GM21526 (cell line): ENCODE measurements around the gene STAMBPL1.

Source experiments
- ATAC-seq: cut with Tn5 transposase; IDR thresholded peaks from one replicate; pipeline ENCODE4 v1.9.1; 2021; ENCODE audit warnings: moderate library complexity; ENCODE audit not compliant: unreplicated experiment, low FRiP score

Gene STAMBPL1

DNA sequence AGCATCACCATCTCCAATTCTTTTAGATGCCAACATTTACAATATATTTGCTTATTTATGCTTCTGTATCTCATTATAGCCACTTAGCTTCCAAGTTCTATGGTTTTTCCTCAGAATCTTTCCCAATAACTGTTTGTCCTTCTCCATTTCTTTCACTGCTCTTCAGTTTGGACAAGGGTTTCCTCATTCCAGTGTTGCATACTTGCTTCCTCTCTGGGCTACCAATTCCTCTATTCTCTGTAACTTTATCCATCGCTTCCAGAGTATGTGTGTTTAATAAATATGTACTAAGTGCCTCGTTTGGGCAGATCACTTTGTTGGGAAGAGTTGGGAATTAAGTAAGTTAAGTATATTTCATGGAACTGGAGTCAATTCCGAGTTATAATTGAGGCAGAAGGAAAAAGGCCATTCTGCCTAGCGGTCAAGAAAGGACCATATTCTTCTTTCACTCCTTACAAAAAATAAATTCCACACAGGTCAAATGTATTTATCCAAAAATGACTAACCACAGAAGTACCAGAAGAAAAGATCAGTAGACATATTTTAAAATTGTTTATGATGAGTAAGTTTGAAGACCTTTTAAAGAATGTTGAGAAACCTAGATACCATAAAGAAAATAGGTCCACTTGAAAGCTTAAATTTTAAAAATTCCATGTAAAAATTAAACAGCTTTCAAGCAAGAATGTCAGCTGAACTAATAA is 10.8 kb downstream of the STAMBPL1 start:
- ATAC-seq, result no peak

DNA sequence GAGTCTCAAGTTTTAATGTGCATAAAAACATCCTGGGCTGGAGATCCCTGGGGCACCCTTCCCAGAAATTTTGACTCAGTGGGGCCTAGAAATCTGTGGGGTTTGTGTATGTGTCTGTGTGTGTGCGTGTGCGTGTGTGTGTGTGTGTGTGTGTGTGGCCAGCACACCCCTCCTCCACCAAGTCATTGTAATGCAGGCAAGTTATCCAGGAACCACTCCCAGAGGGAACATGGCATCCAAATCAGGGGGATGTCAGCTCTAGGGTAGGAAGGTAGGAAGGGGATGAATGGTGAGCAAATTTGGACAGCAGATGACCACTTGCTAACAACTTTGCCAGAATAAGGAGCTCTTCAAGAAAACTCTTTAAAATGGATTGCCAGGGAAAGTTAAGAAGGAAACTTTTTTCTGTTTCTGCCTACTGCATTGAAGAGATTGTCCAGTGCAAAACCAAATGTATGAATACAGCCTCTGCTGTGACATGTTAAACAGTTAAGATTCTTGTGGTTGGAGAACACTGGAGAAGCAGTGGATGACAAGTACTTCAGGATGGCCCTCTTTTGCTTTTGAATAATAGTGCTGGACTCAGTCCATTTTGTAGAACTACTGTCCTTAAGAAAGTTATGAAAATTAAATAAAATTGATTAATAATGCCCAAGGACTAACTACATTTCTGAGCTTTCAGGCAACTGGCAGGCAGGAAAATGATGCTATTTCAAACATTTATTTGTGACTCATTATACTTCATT is 12.3 kb downstream of the STAMBPL1 start:
- ATAC-seq, result no peak

DNA sequence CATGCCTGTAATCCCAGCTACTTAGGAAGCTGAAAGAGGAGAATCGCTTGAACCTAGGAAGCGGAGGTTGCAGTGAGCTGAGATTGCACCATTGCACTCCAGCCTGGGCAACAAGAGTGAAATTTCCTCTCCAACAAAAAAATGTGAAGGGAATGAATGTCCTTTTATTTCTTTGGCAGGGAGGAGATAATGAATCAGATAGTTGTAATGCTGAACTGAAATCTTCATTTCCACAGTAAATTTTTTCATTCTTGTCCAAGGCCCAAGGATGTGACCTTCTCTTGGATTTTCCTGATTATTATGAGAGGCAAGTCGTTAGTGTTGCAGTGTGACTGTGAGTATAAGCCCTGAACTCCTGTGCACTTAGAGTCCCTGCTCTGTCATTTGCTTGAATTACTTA is 13.6 kb downstream of the STAMBPL1 start:
- no peak for ATAC-seq

DNA sequence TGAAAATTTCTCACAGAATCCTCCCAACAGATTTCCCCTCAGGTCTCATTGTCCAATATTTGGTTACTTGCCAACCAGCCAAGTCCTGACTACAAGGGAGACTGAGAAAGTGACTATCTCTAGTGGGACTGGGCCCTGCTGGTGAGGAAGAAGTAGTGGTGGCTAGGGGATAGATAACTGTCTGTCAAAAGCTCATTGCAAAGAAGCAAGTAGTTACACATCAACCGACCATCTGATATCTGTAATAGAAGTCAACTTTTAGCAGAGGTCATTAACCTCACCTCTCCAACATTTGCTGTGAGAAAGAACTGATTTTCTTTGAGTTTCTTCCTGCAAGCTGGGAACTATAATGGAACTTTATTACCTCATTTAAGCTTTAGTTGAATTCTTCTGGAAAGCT is 15.2 kb downstream of the STAMBPL1 start:
- ATAC-seq, result no peak

DNA sequence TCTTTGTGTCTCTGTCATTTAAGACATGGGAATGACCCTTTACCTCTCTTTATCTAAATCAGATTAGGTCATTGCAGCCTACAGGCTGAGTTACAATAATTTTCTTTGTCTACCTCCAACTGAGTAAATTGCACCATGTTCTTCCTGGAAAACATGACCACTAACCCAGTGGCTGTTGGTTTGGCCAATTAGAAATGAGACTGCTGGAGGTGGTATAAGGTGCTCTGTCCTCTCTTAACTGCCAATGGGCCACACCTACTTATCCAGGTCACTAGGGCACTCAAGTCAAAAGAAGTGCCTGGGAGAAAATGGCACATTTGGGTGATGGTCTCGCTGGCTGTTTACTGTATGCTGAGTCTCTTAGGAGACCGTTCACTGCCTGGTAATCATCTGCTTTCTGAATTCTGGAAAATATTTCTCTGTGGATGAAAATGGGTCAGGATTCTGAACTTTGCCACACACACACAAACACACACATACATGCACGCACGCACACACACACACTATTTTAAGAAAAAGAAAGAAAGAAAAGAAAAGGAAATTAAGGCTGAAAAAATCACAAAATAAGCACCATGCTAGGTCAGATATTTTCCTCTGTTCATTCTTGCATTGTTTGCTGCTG is 16.4 kb downstream of the STAMBPL1 start:
- no peak for ATAC-seq

DNA sequence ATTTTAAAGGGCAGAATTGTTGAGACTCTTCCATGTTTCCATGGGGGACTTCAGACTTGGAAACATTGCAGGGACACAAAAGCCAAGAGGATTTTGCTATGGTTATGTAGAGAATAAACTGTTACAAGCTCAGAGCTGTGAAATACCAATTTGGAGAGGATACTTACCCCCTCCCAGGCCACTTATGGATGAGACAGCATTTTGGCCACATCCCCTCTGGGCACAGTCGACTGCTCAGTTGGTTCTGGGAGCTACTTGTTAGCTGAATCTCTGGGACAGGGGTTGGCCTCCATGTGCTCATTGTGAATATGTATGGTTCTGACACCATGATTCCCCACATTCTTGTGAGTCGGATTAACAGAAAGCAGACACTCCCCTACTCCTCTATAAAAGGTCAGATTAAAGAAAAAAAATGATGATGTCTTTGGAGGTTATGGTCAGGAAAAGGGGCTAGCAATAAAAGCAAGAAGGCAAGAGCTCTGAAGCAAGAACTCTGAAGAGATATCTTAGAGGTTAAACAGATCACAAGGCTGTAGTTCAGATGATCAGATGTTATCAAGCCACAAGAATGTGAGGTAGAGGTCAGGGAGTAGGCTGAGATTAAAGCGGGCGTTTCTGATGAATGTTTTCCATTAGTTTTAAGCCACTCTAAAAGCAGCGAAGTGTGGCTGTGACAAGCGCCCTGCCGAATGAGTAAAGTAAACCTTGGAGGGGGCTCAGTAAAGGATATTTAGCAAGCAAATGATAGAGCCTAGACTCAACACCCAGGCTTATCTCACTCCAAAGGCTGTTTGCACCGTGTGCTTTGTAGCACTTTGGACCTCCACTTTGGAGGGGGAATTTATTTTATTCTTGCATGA is 17.2 kb downstream of the STAMBPL1 start:
- ATAC-seq, result no peak

DNA sequence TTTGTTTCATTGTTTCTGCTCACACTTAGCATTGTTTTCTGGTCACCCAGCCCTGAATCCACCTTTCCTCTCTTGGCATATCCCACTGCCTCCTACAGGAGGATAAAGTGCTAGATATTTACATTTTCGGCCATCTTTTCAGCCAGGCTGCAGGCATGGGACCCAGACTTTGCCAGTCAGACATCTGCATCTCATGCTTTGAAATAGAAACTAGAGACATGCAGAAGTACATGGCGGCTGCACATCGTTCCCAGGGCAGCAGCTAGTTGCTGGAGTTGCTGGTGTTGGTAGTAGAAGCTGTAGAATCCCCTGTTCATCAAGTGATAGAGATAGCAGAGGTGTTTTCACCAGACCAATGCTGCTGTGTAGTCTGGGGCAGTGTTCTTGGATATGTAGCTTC is 18.7 kb downstream of the STAMBPL1 start:
- ATAC-seq, result no peak

DNA sequence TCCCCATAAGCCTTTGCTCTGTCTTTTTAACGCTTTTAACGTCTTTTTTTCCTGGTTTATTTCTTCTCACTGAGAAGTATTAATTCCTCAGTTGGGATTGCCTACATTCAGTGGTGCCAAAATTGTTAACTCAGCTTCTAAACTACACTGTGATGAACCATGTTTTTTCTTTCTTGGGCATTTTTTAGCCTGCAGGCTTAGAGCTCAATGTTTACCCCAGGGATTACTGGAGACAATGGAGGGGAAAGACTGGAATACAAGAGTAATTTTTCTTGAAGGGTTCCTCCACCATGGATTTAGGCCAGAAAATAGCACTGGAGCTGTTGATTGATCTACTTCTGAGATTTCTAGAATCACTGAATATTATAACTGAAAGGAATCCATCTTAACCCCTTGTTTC is 19.8 kb downstream of the STAMBPL1 start:
- no peak for ATAC-seq

DNA sequence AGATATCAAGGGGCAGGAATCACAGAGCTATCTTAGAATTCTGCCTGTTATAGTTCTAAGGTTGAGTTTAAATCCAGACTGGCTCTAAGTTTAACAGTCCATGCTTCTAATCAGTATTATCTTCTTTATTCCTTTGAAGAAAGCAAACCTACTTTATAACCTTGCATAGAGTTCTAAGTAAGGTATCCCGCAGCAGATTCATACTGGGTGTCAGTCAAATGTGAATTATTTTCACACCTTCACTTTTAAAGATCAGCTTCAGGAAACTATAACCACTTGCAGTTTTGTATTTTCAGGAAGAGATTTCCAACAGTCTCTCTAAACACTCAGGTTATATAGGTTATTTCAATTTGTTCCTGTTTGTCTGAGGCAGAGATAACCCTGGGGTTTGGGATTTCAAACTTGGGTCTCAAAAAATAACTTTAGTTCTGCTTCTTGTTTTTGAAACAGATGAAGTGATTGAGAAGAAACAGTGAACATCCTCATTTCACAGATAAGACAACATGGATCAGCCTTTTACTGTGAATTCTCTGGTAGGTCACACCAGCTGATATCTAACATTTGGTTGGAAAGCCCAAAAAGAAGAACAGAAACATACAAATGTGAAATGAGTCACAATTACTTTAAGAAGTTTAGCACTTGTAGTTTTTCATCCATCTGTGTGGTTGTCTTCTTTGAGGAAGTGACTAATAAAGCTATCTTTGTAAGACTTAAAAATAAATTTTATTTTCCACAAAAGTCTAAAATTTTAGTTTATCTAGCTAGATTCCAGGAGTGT is 21.4 kb downstream of the STAMBPL1 start:
- ATAC-seq, result peak; percentile 78

DNA sequence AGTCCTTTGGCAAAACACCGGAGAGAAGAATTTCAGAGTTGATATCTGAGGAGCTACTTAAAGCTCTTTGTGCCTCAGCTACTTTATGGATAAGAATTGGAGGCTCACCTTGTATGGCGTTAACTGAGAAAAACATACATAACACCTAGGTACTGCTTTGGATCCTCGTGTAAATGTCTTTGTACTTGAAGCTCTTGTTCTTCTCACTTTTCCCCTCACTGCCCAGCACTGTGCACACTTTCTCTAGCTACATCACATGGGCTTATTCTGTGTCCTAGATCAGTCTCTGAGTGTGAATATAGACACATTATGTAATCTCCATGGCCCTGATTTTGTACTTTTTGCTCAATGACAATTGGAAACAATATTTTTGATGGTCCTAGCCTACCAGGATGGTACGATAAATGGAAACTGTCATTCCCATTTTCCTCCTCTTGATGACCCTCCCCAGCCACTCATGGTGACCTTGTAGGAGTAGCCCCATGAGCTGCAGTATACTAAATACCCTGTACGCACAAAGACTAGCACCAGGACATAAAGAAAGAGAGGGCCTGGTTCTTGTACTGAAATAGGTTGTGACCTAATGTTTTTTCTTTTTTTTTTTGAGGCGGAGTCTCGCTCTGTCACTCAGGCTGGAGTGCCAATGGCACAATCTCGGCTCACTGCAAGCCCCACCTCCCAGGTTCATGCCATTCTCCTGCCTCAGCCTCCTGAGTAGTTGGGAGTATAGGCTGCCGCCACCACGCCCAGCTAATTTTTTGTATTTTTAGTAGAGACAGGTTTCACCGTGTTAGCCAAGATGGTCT is 22.1 kb downstream of the STAMBPL1 start:
- peak; percentile 40 for ATAC-seq

DNA sequence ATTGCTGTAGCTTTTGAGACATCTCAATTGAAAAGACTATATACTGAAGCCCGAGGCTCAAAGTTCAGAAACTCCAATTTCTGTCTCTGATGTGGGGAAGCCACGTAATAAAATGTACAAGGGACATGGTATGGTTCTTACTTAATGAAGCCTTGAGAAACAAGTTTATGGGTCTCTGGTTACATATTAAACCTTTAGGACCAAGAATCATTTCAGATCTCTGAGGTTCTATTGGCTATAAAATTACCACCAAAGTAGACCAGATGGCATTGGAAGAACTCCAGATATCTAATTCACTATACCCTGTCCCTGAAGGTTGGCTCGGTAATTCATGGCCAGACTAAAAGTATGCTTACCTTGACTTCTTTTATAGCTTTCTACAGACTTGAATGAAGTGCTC is 23.7 kb downstream of the STAMBPL1 start:
- no peak for ATAC-seq

DNA sequence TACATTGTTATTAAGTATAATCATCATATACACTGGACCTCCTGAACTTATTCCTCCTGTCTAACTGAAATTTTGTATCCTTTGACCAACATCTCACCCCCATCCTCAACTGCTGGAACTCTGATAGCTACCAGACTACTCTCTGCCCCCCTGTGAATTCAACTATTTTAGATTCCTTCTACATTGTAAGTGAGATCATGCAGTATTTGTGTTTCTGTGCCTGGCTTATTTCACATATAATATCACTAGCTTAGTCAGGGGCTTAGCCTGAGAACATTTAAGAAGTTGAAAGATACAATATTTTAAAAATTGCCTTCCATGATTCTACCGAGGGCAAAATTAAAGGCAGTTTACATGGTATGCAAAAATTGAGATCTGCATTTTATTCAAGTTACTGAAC is 26.9 kb downstream of the STAMBPL1 start:
- no peak for ATAC-seq

DNA sequence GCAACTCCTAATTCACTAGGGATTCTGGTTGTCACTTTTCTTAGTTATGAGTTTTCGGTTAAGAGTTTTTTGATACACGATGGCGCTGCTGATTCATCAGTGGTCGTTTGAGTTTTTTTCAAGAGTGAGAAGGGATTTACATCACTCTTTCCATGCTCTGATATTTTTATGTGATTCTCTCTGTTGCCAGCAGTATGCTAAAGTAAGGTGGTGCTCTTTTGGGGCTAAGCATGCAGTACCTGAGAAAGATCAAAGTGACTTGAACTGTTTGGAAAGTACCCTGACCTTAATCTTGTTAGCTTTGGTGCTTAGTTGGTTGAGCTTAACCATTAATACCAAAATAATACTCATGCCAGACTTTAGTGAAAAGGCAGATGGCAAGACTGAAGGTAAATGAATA is 28.1 kb downstream of the STAMBPL1 start:
- no peak for ATAC-seq

DNA sequence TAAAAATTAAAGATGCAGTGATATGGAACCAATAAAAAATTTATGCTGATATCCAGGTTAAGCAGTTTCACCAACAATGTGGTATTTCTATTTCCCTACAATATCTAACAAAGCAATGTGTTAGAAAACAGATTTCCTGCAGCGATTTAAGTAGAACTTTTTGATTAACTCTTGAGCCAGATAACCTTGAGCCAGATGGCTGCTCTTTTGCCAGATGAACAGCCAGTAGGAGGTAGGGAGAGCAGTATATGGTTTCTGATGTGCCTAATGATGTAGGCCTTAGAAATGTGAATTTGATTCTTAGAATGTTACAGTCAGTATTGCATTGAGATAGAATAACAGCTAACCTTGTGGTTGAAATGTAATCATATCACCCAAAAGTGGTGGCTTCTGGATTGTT is 31.1 kb downstream of the STAMBPL1 start:
- no peak for ATAC-seq

DNA sequence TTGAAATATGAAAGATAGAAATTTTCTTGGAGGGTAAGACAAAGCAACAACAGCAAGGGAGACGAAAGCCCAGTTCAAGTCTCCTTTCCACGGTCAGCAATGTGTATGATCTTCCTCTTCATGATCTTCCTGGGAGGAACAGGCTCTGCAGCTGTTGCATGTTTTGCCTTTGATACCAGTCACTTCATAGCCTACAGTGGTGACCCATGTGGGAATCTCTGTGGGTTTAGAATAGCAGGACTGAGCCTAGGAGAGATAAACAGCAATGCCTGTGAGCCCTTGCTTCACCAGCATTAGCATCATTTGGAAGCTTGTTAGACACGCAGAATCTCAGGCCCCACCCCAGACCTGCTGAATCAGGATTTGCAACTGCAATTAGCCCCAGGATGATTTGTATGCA is 31.8 kb downstream of the STAMBPL1 start:
- no peak for ATAC-seq

DNA sequence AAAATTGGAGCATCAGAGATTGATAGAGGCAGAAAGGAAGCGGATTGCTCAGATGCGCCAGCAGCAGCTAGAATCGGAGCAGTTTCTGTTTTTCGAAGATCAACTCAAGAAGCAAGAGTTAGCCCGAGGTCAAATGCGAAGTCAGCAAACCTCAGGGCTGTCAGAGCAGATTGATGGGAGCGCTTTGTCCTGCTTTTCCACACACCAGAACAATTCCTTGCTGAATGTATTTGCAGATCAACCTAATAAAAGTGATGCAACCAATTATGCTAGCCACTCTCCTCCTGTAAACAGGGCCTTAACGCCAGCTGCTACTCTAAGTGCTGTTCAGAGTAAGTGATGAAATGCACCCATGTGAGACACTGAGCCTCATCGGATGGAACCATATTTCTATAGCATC is 33.1 kb downstream of the STAMBPL1 start:
- no peak for ATAC-seq

DNA sequence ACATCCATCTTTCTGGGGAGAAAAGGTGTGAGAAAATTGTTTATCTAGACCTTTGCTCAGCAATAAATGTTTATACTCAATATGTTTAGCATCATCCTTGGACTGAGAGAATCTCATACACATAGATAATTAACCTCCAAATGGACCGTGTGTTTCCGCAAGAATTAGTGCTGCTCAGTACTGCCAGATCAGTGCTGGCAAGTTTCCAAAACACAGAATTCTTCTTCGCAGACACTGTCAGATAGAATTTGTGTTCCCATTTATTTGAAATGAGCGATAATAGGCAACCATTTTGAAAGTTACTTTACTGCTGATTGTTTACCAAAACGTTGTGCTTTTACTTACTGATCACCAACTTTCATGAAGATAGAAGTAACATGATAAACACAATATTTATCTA is 33.7 kb downstream of the STAMBPL1 start:
- ATAC-seq, result no peak

DNA sequence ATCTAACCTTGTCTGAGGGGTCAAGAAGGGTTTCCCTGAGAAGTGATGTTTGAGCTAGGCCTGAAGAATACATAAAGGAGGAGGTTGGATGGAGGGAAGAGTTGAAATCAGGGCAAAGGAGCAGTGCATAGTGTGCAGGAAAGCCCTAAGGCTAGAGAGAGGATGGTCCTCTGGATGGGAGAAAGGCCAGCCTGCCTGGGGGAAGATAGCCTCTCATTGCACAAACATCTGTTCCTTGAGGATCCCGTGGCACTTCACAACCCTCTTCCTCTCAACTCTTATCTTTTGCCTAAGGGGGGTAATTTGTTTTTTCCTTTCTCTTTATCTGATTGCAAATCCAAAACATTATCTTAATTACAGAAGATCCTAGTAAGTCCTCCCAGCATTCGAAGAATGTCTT is 35.7 kb downstream of the STAMBPL1 start:
- ATAC-seq, result no peak

DNA sequence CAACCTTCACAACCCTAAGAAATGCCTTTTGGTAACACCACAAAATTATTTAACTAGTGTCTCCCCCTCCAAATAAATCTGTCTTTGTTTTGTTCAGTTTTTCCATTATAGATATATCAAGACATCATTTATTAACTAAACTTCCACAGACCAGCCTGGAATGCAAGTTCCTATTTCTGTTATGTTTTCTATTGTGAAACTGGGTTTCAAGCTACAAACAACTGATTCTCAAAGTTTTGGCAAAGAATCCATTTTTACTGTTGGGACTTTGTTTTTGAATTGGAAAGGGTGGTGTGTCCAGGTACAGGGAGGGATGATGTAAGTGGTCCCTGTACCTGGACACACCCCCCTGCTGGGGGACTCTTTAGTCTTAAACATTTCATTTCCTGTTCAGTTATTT is 36.2 kb downstream of the STAMBPL1 start:
- ATAC-seq, result no peak
